SK-N-DZ (cell line): ENCODE data around the gene TCAF2. TPM values are rescaled to one million over a fixed set of nuclear protein-coding genes. Genes with fewer than 3 reads are reported as not detected.
"Not testable (repeated sequence)": the region's sequence is repeated elsewhere in the genome, so short reads cannot be mapped to it uniquely, and the experiment has no call there.

ENCODE experiments used
- DNase-seq: peaks from one replicate; pipeline ENCODE4 v3.0.0-alpha.2; 2015; ENCODE audit warnings: low spot score
- polyA plus RNA-seq, 2 experiments: library from polyadenylated mRNA; depleted of rRNA; stranded (reverse); fragments of >200 nt; gene quantifications; 2 replicates each; pipeline ENCODE4 v1.2.3, GENCODE V29; 2014

TCAF2 gene
- 0.07 TPM in 1 of 2 replicates, not detected in the other for polyA plus RNA-seq (2014; cell fraction: cytosol; rRNA removed)
- not detected in 2 replicates for polyA plus RNA-seq (2014; cell fraction: nucleus; rRNA removed)

GRCh38 chr7:143620646-143621045 is at the start of gene TCAF2:
TSS of gene TCAF2 (plus strand) at chr7:143620974.
- not testable (repeated sequence) for DNase-seq

GRCh38 chr7:143571501-143571900 is 49.3 kb upstream of the TCAF2 start, which contains the start of gene CTAGE15:
TSS of gene CTAGE15 (plus strand) at chr7:143571801. CDS start at chr7:143571818, 17 bp downstream.
- not testable (repeated sequence) for DNase-seq

GRCh38 chr7:143588183-143588582 is 32.6 kb upstream of the TCAF2 start:
- DNase-seq = not testable (repeated sequence)

- not testable (repeated sequence) for DNase-seq
These were observed 30.9 kb upstream of the TCAF2 start for GRCh38 chr7:143589897-143590296.

- DNase-seq = not testable (repeated sequence)
These were observed 22.7 kb upstream of the TCAF2 start for GRCh38 chr7:143598086-143598485.

- DNase-seq = not testable (repeated sequence)
These were observed 17.2 kb upstream of the TCAF2 start for GRCh38 chr7:143603549-143603948.

- DNase-seq = not testable (repeated sequence)
These were observed 14.7 kb upstream of the TCAF2 start for GRCh38 chr7:143606088-143606487.

- DNase-seq = peak; percentile 0
These were observed 5.2 kb upstream of the TCAF2 start for GRCh38 chr7:143615545-143615944.

- DNase-seq = not testable (repeated sequence)
These were observed 3.6 kb upstream of the TCAF2 start for GRCh38 chr7:143617204-143617603.

GRCh38 chr7:143620058-143620457 is 716 bp upstream of the TCAF2 start:
- not testable (repeated sequence) for DNase-seq

GRCh38 chr7:143621175-143621574 is 401 bp downstream of the TCAF2 start:
- DNase-seq = not testable (repeated sequence)

- DNase-seq = not testable (repeated sequence)
These were observed 1.4 kb downstream of the TCAF2 start for GRCh38 chr7:143622130-143622529.

- not testable (repeated sequence) for DNase-seq
These were observed 9.9 kb downstream of the TCAF2 start for GRCh38 chr7:143630653-143631052.

GRCh38 chr7:143632506-143632905 is 11.7 kb downstream of the TCAF2 start:
- not testable (repeated sequence) for DNase-seq

GRCh38 chr7:143633013-143633618 is 12.3 kb downstream of the TCAF2 start:
- DNase-seq = not testable (repeated sequence)

GRCh38 chr7:143635364-143636240 is 14.8 kb downstream of the TCAF2 start:
- DNase-seq = not testable (repeated sequence)

GRCh38 chr7:143639372-143639771 is 18.6 kb downstream of the TCAF2 start:
- DNase-seq = not testable (repeated sequence)

GRCh38 chr7:143640528-143641189 is 19.9 kb downstream of the TCAF2 start:
- not testable (repeated sequence) for DNase-seq

- not testable (repeated sequence) for DNase-seq
These were observed 25.8 kb downstream of the TCAF2 start for GRCh38 chr7:143646598-143646997.

GRCh38 chr7:143649902-143650301 is 29.1 kb downstream of the TCAF2 start:
- not testable (repeated sequence) for DNase-seq

GRCh38 chr7:143650447-143650846 is 29.7 kb downstream of the TCAF2 start:
- not testable (repeated sequence) for DNase-seq
